RCC 7860 (cell line): ENCODE results near the gene ZNF280A.
"Not testable (repeated sequence)": the region's sequence is repeated elsewhere in the genome, so short reads cannot be mapped to it uniquely, and the experiment has no call there.

Experiments
- DNase-seq: peaks from one replicate; pipeline ENCODE4 v3.0.0-alpha.2; 2015; ENCODE audit warnings: low spot score
- FAIRE-seq: peaks from 2 replicates; lab custom pipeline; 2012; peaks lifted over from hg19 to GRCh38; lab: Jason Lieb, UNC

Gene ZNF280A

DNA sequence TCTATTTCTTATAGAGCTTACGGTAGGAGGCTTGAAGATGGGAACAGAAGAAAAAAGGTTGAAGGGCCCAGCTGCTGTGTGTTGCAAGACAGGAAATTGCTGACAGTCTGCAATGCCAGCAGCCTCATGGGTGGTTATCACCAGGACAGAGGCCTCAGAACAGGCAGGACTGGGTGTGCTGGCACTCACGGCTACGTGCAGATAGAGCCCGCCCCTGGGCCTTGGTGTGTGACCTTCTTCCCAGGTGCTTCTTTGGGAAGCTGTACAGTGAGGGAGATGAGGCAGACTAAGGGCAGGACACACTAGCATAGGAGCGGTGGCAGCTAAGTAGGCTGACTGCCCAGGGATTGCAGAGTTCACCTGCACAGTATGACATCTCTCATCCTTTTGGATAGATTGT lies 26.4 kb upstream of the ZNF280A start:
- FAIRE-seq, result no peak
- no peak for DNase-seq

DNA sequence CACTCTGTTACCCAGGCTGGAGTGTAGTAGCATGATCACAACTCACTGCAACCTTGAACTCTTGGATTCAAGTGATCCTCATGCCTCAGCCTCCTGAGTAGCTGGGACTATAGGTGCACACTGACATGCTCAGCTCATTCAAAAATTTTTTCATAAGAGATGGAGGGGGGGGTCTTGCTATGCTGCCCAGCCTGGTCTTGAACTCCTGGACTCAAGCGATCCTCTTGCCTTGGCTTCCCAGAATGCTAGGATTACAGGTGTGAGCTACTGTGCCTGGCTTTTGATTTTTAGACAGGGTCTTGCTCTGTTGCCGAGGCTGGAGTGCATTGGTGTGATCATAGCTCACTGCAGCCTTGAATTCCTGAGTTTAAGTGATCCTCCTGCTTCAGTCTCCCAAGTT lies 25.0 kb upstream of the ZNF280A start:
- DNase-seq (no peak), FAIRE-seq (no peak)

DNA sequence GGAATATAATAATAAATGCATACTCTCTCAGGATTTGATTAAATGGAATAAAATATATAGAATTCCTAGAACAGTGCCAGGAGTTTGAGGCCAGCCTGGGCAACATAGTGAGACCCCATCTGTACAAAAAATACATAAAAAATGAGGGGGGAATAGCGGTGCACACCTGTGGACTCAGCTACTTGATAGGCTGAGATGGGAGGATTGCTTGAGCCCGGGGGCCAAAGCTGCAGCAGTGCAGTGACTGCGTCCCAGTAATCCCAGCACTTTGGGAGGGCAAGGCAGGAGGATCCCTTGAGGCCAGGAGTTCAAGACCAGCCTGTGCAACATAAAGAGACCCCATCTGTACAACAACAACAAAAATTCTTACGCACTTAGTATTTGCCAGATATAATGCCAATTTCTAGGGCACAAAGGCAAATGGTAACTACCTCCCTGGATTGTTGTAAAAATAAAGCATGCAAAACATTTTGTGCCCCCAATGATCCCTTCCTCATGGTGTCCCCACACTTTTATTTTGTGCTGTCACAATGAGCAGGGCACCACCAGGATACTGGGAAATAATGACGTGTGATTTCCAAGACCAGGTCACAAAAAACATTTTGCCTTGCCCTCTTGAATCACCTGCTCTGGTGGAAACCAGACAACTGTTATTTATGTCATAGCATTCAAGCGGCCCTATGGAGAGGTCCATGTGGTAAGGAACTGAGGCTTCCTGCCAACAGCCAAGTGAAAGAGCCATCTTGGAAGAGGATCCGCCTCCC lies 18.3 kb upstream of the ZNF280A start:
- no peak for FAIRE-seq
- no peak for DNase-seq

DNA sequence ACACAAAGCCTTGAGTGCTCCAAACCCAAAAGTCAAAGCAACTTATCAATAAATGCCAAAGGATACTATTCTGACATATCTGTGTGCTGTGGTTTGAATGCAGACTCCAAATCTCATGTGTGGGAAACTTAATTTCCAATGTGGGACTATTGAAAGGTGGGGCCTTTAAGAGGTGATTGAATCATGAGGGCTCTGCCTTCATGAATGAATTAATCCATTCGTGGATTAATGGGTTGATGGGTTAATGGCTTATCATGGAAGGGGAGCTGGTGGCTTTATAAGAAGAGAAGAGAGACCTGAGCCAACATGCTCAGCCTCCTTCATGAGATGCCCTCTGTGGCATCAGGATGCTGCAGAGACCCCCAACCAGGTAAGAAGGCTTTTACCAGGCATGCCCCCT lies 16.8 kb upstream of the ZNF280A start:
- no peak for DNase-seq
- FAIRE-seq, result no peak

DNA sequence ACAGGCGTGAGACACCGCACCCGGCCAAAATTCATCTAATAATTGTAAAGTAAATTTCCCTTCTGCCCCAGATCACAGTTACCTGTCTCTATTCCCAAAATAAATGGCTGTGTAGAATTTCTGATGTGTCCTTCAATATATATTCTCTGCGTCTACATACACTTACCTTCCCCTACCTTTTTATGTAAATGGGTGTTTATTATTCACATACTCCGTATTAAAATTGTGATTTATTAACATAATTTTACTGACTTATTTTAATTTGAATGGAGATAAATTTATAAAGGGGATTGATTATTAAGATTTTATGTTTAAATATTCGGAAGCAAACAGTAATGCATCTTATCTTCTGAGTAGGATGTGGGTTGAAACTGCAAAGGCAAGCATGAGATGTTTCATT lies 16.4 kb upstream of the ZNF280A start:
- FAIRE-seq, result no peak
- no peak for DNase-seq

DNA sequence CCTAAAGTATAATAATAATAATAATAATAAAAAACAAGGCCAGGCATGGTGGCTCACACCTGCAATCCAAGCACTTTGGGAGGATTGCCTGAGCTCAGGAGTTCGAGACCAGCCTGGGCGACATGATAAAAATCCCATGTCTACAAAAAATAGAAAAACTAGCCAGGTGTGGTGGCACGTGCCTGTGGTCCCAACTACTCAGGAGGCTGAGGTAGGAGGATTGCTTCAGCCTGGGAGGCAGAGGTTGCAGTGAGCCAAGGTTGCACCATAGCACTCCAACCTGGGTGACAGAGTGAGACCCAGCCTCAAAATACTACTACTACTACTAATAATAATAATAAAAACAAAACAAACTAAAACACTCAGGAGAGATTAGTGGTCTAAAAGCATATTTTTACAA lies 15.6 kb upstream of the ZNF280A start:
- no peak for FAIRE-seq

DNA sequence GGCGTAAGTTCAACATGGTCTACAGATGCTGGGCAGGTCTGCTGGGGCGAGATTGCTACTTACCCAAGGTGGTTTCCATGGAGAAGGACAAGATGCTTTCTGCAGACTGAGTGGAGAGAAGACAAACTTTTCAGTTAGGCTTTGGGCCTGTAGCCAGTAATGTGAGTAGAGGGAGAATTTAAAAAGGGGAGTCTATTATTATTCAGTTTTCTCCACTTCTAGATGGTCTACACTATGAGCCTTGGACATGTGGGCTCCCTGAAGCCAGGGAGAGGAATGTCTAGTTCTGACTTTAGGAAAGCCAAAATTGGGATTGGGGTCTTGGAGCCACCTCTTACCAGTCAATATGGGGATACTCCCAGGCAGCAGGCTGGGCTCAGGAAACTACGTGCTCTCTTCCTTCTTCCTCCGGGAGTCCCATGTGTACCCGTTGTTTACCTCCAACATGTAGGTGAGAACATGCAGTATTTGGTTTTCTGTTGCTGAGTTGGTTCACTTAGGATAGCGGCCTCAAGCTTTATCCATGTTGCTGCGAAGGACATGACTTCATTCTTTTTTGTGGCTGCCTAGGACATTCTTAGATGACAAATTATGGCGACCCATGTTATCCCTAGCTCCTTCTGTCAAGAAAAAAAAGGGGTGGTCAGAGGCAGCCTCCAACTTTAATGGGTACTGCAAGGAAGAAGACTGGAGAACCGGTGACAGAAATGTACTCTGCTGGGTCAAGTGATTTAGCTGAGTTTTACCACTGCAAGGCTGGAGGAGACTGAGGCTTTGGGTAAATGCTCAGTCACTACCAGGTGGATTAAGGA lies 14.7 kb upstream of the ZNF280A start:
- FAIRE-seq, result no peak
- DNase-seq, result no peak

More for the DNA sequence above, 15.6 kb upstream of the ZNF280A start:
- no peak for DNase-seq

GRCh38 chr22:22533863-22534262 lies 13.8 kb upstream of the ZNF280A start:
- FAIRE-seq (no peak), DNase-seq (no peak)

DNA sequence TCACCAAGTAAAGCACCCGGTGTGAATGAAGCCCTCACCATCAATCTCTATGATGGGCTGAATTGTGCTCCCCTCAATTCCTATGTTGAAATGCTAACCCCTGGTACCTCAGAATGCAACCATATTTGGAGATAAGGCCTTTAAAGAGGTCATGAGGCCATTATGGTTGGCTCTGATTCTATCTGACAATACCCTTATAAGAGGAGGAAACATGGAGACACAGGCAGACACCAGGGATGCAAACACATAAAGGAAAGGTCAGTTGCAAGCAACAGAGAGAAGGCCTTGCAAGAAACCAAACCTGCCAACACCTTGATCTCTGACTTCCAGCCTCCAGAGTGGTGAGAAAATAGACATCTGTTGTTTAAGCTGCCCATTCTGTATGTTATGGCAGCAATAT lies 13.3 kb upstream of the ZNF280A start:
- FAIRE-seq (no peak), DNase-seq (no peak)

- not testable (repeated sequence) for DNase-seq, FAIRE-seq
Measured at GRCh38 chr22:22532547-22533071, 12.5 kb upstream of the ZNF280A start.

DNA sequence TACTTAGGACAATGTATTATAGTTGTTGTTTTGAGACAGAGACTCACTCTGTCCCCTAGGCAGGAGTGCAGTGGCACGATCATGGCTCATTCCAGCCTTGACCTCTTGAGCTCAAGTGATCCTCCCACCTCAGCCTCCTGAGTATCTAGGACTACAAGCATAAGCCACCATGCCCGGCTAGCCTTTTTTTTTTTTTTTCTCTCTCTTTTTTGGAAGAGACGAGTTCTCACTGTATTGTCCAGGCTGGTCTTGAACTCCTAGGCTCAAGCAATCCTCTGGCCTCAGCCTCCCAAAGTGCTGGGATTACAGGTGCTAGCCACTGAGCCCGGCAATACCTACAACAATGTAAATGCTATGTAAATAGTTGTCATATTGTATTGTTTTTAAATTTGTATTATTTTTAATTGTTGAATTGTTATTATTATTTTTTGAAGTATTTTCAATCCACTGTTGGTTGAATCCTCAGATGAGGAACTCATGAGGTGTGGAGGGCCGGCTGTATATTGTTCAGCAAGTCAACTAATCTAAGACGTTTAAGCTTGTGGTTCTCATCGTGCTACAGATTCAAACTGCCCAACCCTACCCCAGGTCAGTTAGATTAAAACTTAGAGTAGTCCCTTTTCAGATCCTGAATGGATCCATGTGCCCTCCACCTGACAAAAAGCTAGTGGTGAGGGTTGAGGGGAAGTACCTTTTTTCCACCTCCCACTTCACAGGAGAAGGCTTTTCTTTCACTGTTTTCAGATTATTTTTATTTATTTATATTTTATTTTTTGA lies 11.9 kb upstream of the ZNF280A start:
- DNase-seq (no peak), FAIRE-seq (no peak)

- FAIRE-seq (no peak), DNase-seq (no peak)
Measured at GRCh38 chr22:22528780-22529179, 8.7 kb upstream of the ZNF280A start.

DNA sequence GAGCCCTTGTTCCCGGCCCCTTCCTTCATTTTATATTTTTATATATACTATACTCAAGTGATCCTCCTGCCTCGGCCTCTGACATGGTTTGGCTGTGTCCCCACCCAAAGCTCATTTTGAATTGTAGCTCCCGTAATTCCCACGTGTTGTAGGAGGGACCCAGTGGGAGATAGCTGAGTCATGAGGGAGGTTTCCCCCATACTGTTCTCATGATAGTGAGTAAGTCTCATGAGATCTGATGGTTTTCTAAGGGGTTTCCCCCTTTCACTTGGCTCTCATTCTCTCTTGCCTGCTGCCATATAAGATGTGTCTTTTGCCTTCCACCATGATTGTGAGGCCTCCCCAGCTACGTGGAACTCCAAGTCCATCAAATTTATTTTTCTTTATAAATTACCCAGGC lies 7.2 kb upstream of the ZNF280A start:
- DNase-seq, result no peak
- FAIRE-seq, result no peak

- no peak for FAIRE-seq
- no peak for DNase-seq
Measured at GRCh38 chr22:22526125-22526912, 6.2 kb upstream of the ZNF280A start.

- FAIRE-seq, result no peak
- no peak for DNase-seq
Measured at GRCh38 chr22:22523494-22523893, 3.4 kb upstream of the ZNF280A start.

DNA sequence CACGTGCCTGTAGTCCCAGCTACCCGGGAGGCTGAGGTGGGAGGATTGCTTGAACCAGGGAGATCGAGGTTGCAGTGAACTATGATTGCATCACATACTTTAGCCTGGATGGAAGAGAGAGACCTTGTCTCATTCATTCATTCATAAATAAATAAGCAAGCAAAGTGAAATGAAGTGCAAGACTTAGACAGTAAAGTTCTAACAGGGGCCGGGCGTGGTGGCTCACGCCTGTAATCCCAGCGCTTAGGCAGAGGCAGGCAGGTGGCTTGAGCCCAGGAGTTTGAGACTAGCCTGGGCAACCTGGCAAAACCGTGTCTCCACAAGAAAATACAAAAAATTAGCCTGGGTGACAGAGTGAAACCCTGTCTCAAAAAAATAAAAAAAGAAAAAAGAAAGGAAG lies 1.6 kb upstream of the ZNF280A start:
- FAIRE-seq, result no peak
- DNase-seq, result no peak

GRCh38 chr22:22520667-22521602 lies 865 bp upstream of the ZNF280A start:
- DNase-seq (no peak), FAIRE-seq (no peak)

GRCh38 chr22:22519591-22519990 lies 479 bp downstream of the ZNF280A start:
- no peak for FAIRE-seq
- DNase-seq, result no peak

GRCh38 chr22:22516992-22517391 lies 3.1 kb downstream of the ZNF280A start:
- FAIRE-seq, result no peak
- no peak for DNase-seq
